Measurements from ENCODE around the gene NODAL.
A peak's percentile ranks its signal among the peaks of the same experiment; 100 is the strongest.

Gene NODAL

DNA sequence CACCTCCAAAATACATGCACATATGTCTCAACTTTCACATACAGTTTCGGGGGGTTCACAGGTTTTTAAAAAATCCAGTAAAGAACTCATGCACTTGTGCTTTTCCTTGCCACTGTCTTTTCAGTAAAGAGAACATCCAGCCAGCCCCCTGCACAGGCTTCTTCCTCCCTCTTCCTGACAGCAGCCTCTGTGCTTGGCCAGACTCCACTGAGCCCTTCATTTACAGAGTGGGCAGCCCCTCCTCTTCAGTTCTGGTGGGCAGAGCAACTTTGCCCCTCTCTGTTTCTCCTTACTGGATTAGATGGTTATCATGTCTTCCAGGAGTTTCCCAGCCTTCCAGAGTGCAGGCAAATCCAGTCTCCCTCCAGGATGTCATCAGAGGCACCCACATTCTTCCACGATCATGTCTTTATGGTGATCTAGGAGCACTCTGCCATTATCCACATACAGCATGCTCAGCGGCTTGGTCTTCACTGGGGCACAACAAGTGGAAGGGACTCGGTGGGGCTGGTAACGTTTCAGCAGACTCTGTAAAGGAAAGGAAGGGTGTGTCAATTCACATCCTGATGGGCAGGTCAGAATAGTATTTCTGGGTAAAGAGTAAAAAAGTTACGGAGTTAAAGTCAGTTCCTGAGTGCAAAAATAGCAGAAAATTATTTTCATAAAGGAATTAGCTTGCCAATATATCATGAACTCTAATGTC, 8.8 kb downstream of the NODAL start:
- no peak for DNase-seq

DNA sequence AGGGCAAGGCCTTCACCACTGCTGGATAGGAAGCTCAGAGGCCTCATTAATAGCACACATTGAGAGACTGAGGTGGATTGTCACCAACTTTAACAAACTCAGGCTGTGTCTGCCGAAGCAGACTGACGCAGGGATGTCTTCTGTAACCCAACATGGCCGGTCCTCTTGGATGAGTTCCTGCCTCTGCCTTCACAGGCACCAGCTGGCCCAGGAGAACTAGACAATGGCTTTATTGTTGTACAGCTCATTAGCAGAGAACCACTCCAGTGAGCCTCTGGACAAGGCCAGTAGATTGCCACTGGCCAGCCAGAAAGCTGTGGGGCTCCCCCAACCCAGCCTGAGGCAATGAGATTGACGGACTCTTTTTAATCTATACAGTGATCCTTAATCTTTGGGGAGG, 9.4 kb downstream of the NODAL start:
- no peak for DNase-seq

DNA sequence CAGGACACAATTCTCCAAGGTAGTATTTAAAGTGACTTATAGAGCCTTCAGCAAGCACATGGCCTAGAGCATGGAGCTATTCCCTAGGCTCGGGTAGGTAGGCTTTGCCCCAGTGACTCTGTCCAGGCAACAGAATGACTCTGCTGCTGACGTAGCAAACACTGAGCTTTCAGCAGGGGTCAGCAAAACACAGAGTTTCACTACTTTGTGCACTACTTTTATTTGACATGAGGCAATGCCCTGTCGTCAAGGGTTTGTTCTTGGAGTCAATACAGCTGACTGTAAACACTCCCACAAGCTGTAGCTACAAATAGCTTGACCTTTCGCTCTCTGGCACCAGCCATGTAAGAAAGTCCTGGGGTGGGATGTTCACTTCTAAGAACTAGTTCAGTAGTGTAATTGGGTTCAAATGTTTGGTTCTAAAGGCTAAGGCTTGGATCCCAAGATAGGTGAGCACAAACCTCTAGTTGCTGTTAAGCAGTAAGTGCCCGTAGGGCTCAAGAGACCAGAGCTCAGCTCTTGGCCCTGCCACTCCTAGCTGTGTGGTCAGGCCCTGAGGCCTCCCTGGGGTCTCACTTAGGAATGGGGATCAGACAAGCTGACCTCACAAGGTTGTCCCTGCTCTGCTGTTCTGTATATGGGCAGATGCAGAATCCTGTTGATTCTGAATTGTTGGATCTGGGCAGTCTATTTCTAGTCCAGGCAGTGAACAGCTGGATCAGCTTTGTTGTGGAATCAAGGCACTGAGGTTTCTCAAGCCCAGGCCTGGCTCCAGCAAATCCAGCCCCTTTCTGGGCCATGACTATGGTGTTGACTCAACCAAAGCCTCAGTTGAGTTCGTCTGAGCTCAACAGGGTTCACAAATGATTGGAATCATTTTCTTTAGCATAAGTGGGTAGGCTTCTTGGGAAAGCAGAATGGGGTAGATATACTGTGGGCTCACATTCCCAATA, 10.7 kb downstream of the NODAL start:
- DNase-seq, result no peak

DNA sequence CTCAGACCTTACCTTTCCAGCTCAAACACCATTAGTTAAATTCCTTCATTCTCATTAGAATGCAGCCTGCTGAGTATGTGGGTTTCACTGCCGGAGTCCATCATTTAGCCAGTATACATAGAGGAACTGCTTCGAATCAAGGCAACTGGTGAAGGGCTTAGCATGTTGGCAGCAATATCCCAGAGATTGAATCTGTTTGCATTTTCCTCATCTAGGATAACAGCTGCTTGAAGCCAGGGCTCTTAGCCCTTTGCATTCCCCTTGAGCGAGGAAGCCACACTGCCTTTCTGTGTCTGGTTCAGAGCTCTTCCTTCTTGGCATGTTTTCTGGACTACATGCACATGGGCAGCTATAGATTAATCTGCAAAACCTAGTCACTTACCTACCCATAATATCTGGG, 14.7 kb downstream of the NODAL start:
- DNase-seq, result no peak

DNA sequence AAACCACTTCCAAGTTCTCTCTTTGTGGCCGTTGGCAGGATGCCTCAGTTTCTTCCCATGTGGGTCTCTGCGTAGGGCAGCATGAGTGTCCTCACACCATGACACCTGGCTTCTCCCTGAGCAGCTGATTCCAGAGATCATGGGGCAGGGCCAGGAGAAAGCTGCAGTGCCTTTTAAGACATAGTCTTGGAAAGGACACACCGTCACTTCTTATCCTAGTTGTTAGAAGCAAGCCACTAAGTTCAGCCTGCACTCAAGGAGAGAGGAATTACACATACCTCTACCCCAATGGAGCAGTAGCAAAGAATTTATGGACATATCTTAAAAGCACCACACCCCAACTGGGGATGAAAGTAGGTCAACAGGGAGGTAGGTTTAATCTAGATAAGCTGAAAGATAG, 16.4 kb downstream of the NODAL start:
- DNase-seq, result no peak

DNA sequence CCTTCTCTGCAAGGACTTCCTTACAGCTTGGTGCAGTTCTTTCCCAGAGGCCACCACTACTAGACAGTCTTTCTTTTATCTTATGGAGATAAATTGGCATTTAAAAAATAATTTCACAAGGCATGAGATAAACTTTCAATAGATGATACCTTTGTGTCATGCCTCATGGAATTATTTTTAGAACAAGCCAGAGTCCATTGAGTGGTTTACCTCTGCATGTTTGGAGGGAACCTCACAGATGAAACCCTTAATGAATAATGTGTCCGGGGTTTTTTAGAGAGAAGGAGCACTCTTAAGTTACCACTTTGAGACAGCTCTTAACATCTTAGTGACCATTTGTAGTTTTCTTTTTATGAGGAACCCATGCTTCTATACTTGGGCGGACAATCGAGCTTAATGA, 17.2 kb downstream of the NODAL start:
- no peak for DNase-seq

DNA sequence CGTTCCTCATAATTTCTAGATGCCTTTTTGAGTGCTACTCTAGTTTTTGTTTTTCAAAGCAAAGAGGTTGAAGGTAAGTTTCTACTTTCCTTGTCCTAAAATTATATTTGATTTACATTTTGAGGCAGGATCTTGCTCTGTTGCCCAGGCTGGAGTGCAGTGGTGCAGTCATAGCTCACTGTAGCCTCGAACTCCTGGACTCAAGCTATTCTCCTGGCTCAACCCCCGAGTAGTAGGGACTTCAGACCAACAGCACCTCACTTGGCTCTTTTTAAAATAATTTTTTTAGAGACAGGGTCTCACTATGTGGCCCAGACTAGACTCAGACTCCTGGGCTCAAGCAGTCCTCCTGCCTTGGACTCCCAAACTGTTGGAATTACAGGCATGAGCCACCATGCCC, 22.8 kb downstream of the NODAL start:
- DNase-seq, result no peak

DNA sequence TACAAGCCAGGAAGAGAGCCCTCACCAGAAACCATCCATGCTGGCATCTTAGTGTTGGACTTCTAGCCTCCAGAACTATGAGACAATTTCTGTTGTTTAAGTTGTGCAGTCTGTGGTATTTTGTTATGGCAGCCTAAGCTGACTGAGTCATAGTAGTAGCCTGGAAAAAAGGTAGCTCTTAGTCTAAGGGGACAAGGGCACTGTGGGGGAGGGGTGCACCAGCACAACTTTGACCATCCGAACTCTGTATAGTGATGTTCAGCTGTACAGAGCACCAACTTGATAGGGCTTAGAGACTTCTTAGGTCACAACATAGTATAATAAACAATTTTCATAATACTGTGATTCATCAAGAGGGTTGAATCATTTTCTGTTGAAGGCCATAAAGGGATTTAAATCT, 23.3 kb downstream of the NODAL start:
- DNase-seq, result no peak

DNA sequence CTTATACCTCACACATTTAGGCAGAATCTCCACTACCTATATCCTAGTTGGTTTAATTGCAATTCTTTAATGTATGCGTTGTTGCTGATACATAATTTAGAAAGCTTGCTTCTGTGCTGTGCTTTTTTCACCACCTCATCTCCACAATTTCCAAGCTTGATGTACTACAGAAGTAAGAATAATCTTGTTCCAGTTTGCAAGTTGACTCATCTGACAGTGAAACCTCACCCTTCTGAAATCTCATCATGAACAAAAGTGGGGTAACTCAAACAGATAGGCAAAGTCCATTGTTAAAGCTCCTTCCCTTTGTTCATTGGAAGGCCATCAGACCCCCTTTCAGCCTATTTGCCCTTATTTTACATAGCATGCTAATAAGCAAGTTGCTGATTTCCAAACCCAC, 23.9 kb downstream of the NODAL start:
- DNase-seq, result no peak

DNA sequence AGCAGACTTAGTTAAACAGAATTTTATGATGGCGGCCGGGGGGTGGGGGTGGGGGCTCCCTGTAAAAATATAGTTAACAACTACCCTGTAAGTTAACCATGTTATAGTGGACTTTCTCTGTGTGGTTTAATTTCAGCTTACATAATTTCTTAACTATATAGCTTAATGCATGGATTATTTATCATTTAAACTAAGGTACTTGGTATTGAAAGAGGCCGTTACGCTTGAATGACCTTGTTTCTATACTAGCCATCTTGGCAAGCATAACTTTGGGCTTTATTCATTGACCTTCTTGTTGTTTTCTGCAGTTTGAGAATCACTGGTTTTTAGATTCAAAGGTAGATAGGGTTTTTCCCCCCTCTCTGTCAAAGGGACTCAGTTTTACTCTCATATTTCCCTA, 29.1 kb downstream of the NODAL start:
- DNase-seq, result no peak

DNA sequence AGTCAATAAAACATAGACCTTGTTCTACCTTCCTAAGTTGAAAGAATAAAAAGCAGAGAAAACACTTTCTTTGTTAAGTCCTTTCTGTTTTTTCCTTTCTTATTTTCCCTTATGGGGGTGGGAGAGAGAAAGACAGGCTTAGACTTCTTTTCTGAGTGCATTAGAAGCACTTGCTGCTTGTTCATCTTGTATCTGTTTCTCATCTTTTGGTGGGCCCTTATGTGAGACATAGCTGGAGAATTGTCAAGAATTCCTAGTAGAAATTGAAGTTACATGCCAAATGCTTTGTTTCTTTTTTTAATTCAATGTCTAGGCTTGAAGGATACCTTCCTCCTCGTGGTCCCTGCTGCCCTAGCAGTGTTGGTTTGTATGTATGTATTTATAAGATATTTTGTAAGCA, 30.9 kb downstream of the NODAL start:
- DNase-seq, result no peak

DNA sequence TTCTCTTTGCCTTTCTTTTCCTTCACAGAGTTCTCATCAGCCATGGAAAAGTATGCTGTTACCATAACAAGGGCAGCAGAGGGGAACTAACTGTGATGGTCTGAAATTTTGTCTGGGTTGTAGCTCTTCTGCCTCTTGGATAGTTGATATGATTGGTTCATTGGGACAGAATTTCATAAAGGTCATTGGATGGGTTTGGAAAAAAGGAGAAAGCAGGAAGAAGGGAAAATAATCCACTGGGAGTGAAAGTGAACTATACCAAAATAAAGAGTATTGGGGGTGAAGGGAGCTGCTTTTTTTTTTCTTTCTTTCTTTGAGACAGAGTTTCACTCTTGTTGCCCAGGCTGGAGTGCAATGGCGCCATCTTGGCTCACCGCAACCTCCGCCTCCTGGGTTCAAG, 31.7 kb downstream of the NODAL start:
- DNase-seq, result no peak

DNA sequence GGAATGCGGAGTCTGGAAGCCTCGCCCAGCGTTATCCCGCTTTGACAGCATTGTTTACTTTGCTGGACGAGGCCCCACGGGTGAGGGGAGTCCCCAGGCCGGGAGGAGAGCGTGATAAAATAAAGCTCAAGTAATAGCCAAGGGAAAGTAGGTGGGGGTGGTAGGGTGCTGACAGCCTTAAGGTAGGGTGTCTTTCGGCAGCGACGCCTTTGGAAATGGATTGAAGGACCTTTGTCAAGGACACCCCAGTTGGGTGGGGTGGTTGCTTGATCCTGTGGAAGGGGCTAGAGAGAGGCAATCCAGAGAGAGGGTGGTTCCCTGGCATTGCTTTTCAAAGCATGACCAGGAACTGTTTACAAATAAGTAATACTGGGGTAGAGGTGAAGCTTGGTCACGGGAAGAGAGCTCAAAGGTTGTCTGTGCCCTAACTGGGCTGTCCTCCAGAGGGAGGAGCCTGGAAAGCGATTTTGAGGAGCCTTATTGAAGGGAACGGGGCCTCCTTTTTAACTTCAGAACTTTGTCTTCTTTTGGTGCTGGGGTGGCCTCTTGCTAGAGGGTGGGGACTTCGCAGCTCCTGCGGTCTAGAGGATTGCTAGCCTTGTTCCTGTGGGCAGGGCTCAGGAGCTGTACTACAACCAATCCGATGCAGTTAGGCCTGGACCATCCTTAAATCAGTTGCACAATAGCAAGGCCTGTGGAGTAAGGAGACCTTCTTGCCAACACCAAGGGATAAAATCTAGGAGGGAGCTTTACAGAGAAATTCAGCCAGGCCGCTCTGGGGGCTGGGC, 36.2 kb downstream of the NODAL start:
- no peak for DNase-seq

DNA sequence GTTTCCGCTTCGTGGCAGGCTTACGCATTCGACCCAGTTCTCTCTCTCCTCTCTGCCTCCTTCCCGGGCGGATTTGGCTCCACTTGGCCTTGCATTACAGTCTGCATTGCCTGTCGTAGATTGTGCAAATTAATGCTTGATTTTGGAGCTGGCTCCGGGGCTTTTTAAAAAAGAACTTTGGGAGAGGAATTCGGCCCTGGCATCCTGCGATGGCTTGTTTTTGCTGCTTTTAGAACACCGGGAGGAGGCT, 36.8 kb downstream of the NODAL start:
- no peak for DNase-seq

DNA sequence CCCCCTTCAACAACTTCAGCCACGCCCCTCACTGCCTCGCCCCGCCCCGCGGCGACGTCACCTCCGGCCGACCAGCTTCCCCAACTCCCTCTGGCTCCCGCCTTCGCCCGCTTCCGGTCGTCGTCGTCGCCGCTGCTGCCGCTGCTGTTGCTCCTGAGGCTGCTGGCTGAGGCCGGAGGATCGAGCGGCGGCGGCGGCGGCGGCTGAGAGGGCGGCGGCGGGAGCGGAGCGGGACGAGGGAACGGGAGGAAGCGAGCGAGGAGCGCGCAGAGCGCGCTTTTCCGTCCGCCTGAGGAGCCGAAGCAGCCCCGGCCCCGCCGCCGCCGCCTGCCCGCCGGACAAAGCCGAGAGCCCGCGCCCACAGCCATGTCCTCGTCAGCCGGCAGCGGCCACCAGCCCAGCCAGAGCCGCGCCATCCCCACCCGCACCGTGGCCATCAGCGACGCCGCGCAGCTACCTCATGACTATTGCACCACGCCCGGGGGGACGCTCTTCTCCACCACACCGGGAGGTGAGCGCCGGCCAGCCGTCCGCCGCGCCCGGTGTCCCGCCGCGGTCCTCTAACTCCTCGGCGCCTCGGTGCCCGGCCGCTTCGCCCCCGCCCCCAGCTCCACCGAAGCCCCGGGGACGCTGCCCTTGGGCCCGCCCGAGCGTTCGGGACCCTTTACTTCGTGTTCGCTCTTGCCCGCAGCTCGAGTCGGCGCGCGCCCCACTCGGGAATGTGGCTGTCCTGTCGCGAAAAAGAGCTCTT, 37.3 kb downstream of the NODAL start, which contains the start of gene EIF4EBP2:
Gene EIF4EBP2, plus strand, starts transcription at position 110 of the 751 bp plus-strand sequence. Its CDS starts 257 bp downstream, at position 367.
- DNase-seq, result peak; percentile 100

DNA sequence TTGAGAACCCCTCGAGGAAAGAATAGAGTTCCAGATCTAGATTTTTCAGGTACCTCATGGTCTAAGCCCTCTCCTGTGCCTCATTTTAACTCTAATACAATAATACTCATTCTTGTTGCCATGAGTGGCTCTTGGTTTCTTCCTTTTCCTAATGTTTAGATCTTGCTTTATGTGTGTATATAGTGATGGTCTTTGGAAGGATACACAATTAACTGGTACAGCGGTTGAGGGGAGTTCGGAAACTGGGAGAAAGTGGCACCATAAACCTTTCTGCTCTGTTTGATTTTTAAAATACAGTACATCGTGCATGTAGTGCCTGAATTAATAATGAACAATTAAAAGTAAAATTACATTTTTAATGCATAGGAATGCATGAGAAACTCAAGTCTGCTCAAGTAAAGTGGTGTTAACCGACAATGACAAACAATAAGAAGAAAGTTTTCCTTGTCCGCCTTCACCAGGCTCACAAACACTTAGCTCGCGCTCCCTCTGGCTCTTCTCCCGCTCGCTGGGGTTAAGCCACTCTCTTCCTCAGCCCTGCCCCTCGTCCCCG, 37.9 kb downstream of the NODAL start:
- DNase-seq, result no peak

DNA sequence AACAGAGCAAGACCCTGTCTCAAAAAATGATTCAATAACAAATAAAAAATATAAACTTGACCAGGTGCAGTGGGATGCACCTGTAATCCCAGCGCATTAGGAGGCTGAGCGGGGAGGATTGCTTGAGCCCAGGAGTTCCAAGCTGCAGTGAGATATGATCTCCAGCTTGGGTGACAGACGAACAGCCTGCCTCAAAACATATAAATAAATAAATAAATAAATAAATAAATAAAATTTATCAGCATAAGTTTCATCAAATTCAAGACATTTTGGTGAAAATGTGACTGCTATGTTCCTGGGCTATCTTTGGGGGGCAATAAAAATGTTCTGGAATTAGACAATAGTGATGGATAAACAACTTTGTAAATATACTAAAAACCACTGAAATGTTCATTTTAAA, 42.3 kb downstream of the NODAL start:
- DNase-seq, result no peak

DNA sequence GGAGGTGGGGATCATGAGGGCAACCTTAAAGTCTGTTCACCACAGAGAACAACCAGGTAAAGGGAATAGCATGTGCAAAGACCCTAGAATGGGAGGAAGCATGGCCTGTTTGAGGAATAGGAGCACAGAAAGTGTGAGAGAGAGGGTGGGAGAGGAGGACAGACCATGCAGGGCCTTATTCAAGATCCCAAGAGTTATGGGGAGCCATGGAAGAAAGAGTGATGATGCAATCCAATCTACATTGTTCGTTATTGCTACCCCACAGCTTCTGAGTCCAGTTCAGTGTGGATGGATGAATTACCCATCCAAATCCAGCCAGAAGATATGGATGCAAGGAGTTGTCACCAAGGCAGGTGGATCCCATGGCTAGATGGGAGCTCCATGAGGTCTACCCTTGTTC, 45.3 kb downstream of the NODAL start:
- no peak for DNase-seq

DNA sequence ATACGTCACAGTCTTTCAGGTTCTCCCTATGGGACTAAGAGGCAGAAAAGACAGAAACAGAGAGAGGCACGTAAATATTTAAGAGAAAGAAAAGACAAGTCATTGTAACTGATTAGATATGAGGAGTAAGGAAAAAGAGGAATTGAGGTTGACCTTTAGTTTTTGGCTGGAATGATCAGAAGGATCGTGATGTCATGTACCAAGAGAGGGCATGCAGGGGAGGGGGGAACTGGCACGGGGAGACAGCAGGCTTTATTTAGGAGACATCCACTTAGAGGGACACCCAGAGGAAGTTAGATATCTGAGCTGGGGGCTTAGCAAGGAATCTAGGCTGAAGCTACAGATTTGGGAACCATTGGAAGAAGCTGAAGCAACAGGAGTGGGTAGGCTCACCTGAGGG, 49.8 kb downstream of the NODAL start:
- no peak for DNase-seq
